Activated B cell treated with CpG ODN at 0.5 μM for 24 hours (primary cell): Measurements from ENCODE around the gene HHIPL1. TPM values are rescaled to one million over a fixed set of nuclear protein-coding genes. Genes with fewer than 3 reads are reported as not detected.

Source experiments
- ATAC-seq: fragments of 200-7000 bp; cut with Tn5 transposase; one replicate; pipeline ENCODE4 v1.10.0; 2021; ENCODE audit warnings: low read depth, mild to moderate bottlenecking, moderate library complexity
- CTCF ChIA-PET: fragments of 350-600 bp; sonication (Branson Sonifier 250); formaldehyde crosslinking; loops from one replicate; lab custom pipeline; 2021; ENCODE audit warnings: antibody characterized with exemption; lab: Charles Lee
- POLR2A ChIA-PET: fragments of 350-600 bp; sonication (Branson Sonifier 250); formaldehyde crosslinking; loops from one replicate; lab custom pipeline; 2021; ENCODE audit warnings: antibody characterized with exemption; lab: Charles Lee
- DNase-seq: peaks from one replicate; pipeline ENCODE4 v3.0.0; 2022
- H3K27ac Mint-ChIP-seq: one replicate; pipeline ENCODE4 v1.8.0; 2020; ENCODE audit warnings: mixed read lengths
- H3K27me3 Mint-ChIP-seq: one replicate; pipeline ENCODE4 v1.8.0; 2021; ENCODE audit warnings: mixed read lengths
- H3K36me3 Mint-ChIP-seq: one replicate; pipeline ENCODE4 v1.8.0; 2021; ENCODE audit warnings: low read depth, mixed read lengths
- H3K4me1 Mint-ChIP-seq: one replicate; pipeline ENCODE4 v1.8.0; 2021; ENCODE audit warnings: mixed read lengths
- H3K4me3 Mint-ChIP-seq: one replicate; pipeline ENCODE4 v1.8.0; 2020; ENCODE audit warnings: mild to moderate bottlenecking, mixed read lengths
- H3K9me3 Mint-ChIP-seq: one replicate; pipeline ENCODE4 v1.8.0; 2020; ENCODE audit warnings: mixed read lengths
- intact Hi-C: fragments of 100-400 bp; cut with micrococcal nuclease; formaldehyde crosslinking; loops from one replicate; pipeline ENCODE4 v1.15.1; 2024
- total RNA-seq: library from RNA; stranded (reverse); gene quantifications from 2 replicates; pipeline ENCODE4 v1.2.3, GENCODE V29; 2022
- TF ChIP-seq, protein P1 (sequence below): fragments of 200-600 bp; IDR thresholded peaks from one replicate; pipeline ENCODE4 v1.8.0; 2022; ENCODE audit warnings: antibody characterized with exemption, mild to moderate bottlenecking

HHIPL1 gene
- total RNA-seq, 1 donor from 2014 or later, result not detected

DNA sequence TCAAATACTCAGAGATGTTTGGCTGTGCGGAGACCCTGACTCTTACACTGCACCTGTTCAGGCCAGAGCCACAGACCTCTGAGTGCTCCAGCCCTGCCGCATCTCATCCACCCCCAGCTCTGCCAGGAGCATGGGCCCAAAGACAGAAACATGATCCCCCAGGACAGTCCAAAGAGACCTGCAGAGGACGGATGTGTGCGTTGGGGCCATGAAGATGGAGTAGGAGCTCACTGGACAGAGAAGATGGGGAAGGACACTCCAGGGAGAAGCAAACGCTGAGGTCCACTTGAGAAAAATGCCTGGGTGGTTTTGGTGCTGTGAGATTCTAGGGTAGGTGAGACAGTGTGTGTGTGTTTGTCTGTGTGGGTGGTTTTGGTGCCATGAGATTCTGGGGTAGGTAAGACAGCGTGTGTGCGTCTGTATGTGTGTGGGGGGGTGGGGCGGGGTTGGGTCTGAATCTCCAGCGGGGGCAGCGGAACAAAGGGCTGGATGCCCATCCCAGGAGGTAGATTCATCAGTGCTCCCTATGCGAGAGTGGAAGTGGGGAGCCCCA is 818 bp upstream of the HHIPL1 start:
- POLR2A ChIA-PET, result no interaction called here

DNA sequence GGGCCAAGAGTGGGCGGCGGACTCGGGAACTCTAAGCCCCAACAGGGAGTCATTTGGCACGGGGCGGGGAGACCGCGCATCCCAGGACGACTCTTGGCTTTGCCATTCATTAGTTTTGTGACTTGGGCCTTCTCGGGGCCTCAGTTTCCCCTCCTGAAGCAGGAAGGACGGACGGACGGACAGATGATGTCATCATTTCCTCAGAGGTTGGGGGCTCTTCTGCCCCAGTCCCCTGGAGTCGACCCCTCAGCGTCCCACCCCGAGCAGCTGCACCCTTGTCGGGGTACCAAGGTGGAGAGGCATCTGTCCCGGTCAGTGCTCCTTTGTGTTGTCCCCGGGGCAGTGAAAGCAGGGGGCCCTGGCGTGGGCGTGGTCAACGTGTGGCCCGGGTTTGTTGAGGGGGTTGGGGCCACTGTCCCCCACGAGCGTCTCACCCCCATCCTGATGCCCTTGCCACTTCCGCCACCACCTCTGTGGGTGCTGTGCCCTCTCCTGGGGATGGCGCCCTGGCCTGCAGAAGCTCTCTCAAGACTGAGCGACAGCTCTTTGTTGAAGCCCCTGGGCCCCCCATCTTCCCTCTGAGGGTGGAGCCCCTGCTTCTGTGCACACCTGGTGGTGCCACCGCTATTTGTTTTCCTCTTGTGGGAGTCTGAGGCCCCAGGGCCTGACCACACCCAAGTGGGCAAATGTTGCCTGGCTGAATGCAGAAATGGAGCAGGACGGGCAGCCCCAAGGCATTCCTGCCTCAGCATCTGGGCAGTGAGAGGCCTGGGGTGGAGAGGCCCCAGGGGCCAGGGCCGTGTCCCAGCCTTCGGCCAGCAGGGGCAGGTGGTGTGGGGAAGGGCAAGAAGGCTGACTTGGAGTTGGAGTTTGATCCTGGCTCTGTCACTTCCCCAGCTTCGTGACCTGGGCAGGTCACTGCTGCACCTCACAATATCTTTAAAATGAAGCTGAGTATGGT is 896 bp downstream of the HHIPL1 start:
- DNase-seq (no peak), ATAC-seq (no peak)
- H3K27ac Mint-ChIP-seq, result no peak overlapping the region
- no peaks in the 10 kb centered on the region for H3K9me3 Mint-ChIP-seq
- ChIA-PET CTCF (no interaction called here), POLR2A (no interaction called here)
- no peaks in the 10 kb centered on the region for H3K36me3 Mint-ChIP-seq
- no peak overlapping the region for H3K4me3 Mint-ChIP-seq
- H3K4me1 Mint-ChIP-seq, result no peaks in the 10 kb centered on the region
- H3K27me3 Mint-ChIP-seq, result peaks cover 30% of the 10 kb centered on the region
- TF ChIP-seq, protein P1, sequence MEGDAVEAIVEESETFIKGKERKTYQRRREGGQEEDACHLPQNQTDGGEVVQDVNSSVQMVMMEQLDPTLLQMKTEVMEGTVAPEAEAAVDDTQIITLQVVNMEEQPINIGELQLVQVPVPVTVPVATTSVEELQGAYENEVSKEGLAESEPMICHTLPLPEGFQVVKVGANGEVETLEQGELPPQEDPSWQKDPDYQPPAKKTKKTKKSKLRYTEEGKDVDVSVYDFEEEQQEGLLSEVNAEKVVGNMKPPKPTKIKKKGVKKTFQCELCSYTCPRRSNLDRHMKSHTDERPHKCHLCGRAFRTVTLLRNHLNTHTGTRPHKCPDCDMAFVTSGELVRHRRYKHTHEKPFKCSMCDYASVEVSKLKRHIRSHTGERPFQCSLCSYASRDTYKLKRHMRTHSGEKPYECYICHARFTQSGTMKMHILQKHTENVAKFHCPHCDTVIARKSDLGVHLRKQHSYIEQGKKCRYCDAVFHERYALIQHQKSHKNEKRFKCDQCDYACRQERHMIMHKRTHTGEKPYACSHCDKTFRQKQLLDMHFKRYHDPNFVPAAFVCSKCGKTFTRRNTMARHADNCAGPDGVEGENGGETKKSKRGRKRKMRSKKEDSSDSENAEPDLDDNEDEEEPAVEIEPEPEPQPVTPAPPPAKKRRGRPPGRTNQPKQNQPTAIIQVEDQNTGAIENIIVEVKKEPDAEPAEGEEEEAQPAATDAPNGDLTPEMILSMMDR, result no peak
- intact Hi-C loops, result no loop called here

More for the DNA sequence above, 818 bp upstream of the HHIPL1 start:
- Mint-ChIP-seq H3K4me1 (no peaks in the 10 kb centered on the region), H3K27ac (no peak overlapping the region), H3K4me3 (no peak overlapping the region), H3K27me3 (peaks cover 23% of the 10 kb centered on the region), H3K36me3 (no peaks in the 10 kb centered on the region), H3K9me3 (no peaks in the 10 kb centered on the region)
- intact Hi-C loops, result no loop called here
- TF ChIP-seq, protein P1, result no peak
- ATAC-seq (no peak), DNase-seq (no peak)
- CTCF ChIA-PET, result no interaction called here

DNA sequence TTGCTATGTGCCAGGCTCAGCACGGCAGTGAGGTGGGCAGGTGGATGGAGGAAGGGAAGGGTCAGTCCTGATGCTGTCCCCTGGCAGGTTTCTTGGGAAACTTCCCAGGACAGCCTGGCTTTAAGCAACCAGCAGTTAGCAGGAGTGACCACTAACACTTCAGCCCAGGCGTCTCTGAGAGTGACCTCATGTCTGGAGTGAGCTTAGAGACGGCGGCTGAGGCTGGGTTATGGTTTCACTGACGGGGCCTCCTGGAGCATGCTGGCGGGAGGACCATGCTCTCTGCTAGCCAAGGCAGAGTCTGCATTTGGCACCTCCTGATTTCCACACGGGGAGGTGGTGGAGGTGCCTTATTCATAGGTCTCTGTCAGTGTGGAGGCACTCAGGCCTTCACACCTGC is 2.5 kb downstream of the HHIPL1 start:
- ATAC-seq (no peak), DNase-seq (no peak)
- ChIA-PET CTCF (no interaction called here), POLR2A (no interaction called here)
- Mint-ChIP-seq H3K27me3 (peaks cover 38% of the 10 kb centered on the region), H3K4me3 (no peak overlapping the region), H3K36me3 (no peaks in the 10 kb centered on the region), H3K4me1 (no peaks in the 10 kb centered on the region), H3K9me3 (no peaks in the 10 kb centered on the region), H3K27ac (no peak overlapping the region)
- TF ChIP-seq, protein P1, result no peak
- intact Hi-C loops, result no loop called here

DNA sequence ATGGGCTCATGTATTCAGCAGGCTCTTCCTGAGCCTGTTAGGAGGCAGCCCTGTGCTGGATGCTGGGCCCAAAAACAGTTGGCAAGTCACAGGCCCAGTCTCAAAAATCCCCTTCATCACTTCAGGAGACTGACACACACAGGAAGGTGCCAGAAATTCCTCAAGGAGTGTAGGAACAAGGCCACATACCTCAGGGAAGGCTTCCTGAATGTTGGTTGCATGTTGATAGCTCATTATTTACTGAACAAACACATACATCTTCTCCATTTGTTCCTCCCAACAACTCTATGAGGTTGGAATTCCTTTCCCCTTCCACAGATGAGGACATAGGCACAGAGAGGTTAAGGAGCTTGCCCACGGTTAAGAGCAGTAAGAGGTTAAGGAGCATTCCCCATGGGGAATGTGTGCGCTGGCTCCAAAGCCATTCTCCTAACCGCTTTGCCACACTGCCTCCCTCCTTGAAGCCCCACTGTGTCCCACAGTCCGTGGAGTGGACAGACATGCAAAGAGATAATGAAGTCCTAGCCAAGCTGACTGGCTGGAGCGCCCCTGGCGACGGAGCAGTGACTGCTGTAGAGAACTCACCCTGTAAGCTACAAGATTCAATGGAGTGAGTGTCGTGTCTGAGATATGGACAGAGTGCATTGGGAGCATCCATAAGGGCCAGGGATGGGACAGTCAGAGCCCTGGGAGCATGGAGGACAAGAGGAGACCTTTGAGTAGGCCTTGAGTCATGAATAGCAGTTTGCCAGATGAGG is 3.3 kb downstream of the HHIPL1 start:
- TF ChIP-seq, protein P1, result no peak
- Mint-ChIP-seq H3K27me3 (peaks cover 38% of the 10 kb centered on the region), H3K4me3 (no peak overlapping the region), H3K36me3 (no peaks in the 10 kb centered on the region), H3K4me1 (no peaks in the 10 kb centered on the region), H3K27ac (no peak overlapping the region), H3K9me3 (no peaks in the 10 kb centered on the region)
- no peak for ATAC-seq
- intact Hi-C loops, result no loop called here
- POLR2A ChIA-PET, result no interaction called here
- CTCF ChIA-PET, result no interaction called here
- DNase-seq, result no peak

DNA sequence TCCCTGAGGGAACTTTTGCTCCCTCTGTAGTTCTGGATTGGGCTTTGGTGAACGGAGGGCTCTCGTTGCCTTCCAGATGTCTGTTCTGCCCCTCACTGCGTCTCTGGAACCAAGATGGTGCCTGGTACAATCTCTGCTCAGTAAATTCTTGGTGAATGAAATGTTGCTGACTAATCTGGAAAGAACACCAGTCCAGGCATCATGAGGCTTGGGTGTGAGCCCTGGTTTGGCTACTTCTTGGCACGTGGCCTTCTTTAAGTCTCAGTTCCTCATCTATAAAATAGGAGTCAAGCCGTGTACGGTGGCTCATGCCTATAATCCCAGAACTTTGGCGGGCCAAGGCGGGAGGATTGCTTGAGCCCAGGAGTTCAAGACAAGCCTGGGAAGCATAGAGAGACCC is 4.3 kb downstream of the HHIPL1 start:
- H3K27me3 Mint-ChIP-seq, result peaks cover 30% of the 10 kb centered on the region
- H3K9me3 Mint-ChIP-seq, result no peaks in the 10 kb centered on the region
- H3K4me1 Mint-ChIP-seq, result no peaks in the 10 kb centered on the region
- ChIA-PET CTCF (no interaction called here), POLR2A (no interaction called here)
- no peaks in the 10 kb centered on the region for H3K36me3 Mint-ChIP-seq
- H3K27ac Mint-ChIP-seq, result no peak overlapping the region
- ATAC-seq (no peak), DNase-seq (no peak)
- intact Hi-C loops, result no loop called here
- no peak overlapping the region for H3K4me3 Mint-ChIP-seq
- TF ChIP-seq, protein P1, result no peak
